ENCODE measurements around the gene ZNF30.
"Not testable (repeated sequence)": the region's sequence is repeated elsewhere in the genome, so short reads cannot be mapped to it uniquely, and the experiment has no call there.

Gene ZNF30

DNA sequence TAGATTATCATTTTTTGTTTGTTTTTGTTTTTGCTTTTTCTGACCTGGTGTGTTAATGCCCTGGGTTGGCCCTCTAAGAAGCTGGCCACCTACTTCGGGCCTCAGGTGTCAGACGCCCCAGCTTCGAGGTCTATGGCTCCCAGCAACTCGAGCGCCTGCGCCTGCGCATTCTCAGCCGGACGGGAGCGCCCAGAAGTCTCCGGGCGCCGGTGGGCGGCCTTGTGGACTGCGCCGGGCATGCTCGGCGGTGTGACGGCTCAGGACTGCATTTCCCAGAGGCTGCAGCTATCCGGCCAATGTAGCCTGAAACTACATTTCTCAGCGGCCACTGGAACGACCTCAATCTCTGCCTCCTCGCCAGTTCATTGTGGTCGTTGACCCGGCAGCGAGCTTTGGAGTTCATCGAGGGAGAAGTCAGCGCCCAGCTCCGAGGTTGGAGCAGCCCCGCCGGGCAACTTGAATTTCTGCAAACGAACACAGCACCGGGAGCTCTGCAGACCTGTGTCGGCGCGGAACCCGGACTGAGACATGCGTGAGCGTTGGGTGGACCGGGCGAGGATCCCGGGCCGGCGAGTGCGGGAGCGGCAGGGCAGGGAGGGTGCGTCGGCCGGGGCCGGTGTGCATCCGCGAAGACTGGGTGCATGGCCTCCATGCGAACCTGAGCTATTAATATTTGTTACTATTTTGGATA lies at the start of gene ZNF30:
ZNF30 (plus strand) TSS at position 219 of the 691 bp plus-strand sequence. CDS start 3,045 bp downstream, outside the sequence.
- peak; percentile 48 for DNase-seq (ENCODE audit: low read depth)

- no peak for DNase-seq (ENCODE audit: low read depth)
Measured at GRCh38 chr19:34879563-34879962, 47.1 kb upstream of the ZNF30 start.

DNA sequence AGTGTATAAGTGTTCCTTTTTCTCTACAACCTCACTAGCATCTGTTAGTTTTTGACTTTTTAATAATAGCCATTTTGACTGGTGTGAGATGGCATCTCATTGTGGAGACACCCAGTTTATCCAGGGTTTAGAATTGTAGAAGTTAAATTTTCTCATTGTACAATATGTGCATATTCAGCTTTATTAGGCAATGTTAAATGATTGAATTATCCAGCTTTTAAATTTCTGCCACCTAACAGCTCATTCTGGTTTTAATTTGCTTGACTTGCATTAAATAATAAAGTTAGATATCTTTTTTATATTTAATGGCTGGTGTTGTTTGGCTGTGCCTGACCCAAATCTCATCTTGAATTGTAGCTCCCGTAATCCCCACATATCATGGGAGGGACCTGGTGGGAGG lies 46.7 kb upstream of the ZNF30 start:
- no peak for DNase-seq (ENCODE audit: low read depth)

DNA sequence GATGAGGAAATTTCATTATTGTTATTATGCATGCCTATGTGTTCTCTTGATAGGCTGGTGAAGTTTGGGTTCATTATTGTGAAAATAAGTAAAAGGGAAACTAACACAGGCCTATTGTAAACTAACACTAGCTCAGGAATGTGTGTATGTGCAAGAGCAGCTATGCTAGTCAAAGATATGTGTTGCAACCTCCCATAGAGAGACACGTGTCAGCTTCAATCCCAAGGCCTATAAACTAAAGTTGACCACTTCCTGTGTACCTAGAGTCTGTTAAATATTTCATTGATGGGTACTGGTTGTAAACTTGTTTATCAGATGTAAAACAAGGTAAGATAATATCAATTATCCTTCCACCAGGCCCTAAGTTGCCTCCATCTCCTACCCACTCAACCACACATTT lies 44.7 kb upstream of the ZNF30 start:
- DNase-seq (ENCODE audit: low read depth) = no peak

DNA sequence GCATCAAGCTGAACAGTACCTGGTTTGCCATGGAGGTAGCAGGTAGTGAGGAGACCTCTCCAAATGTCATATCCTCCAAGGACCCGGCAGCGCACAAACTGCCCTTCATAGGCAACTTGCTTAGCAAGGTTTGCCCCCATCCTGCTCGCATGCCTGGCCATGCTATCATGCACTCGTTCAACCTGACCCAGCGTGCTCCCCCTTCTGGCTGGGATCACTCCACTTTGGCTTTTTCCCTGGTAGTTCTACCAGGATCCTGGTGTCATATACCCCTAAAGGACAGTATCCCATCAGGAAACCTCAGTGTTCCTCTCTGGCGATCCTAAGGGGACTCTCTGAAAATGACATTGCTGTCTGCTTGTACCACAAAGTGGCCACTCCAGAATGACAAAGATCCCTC lies 38.6 kb upstream of the ZNF30 start:
- DNase-seq (ENCODE audit: low read depth) = no peak

- DNase-seq (ENCODE audit: low read depth) = no peak
Measured at GRCh38 chr19:34900245-34900644, 26.5 kb upstream of the ZNF30 start.

GRCh38 chr19:34904664-34905527 lies 21.8 kb upstream of the ZNF30 start:
- DNase-seq (ENCODE audit: low read depth) = no peak

DNA sequence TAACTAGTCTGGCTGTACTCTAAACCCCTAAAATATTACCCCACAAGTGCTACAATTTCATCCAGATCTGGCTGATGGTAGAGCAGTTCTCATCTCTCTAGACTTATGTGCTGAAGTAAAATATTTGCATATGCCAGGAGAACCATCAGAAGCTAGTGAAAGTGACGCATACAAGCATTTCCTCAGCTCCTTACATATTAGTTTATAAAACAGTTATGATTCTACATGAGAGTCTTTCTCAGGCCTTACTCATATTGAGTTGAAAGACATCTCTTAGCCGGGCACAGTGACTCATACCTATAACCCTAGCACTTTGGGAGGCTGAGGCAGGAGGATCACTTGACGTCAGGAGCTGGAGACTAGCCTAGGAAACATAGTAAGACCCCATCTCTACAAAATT lies 15.9 kb upstream of the ZNF30 start:
- DNase-seq (ENCODE audit: low read depth) = no peak

DNA sequence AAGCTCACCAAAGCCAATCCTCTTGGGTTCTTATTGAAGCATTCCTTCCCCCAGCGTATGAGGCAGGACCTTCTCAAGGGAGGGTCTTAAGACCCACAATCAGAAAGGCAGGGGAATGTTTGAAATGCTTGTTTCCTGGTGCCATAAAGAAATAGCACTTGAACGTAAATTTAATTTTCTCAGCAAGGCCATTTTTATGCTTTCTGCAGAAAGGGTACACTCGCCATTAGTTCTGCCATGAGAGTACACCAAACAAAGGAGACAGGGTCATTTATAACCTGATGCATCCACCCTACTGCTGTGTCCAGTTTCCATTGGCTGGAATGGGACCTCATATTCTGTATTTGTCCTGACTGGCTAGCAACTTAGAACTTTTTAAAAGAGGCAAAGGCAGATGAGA lies 9.6 kb upstream of the ZNF30 start:
- not testable (repeated sequence) for DNase-seq (ENCODE audit: low read depth)

DNA sequence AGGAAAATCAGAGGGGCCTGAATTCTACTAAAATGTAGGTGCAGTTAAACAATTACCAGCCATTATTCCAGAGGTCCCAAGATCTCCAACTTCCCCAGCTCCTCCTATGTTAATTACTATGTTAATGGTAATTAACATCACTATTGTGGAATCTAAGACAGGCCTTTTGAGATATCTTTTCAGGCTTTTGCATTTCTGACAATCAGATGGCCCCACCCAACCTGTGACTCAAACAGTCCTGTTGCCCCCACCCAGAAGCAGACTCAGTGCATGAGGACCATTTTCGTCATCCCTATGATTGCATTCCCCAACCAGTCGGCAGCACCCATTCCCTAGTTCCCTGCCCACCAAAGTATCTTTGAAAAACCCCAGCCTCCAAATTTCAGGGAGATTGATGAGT lies 8.5 kb upstream of the ZNF30 start:
- DNase-seq (ENCODE audit: low read depth) = no peak

DNA sequence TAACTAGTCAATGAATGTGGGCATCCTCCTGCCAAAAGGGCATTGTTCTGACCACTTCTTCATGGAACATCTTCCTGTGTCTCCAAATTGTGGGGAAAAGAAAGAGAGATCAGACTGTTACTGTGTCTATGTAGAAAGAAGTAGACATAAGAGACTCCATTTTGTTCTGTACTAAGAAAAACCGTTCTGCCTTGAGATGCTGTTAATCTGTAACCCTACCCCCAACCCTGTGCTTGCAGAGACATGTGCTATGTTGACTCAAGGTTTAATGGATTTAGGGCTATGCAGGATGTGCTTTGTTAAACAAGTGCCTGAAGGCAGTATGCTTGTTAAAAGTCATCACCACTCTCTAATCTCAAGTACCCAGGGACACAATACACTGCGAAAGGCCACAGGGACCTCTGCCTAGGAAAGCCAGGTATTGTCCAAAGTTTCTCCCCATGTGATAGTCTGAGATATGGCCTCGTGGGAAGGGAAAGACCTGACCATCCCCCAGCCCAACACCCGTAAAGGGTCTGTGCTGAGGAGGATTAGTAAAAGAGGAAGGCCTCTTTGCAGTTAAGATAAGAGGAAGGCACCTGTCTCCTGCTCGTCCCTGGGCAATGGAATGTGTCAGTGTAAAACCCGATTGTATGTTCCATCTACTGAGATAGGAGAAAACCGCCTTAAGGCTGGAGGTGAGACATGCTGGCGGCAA lies 6.5 kb upstream of the ZNF30 start:
- DNase-seq (ENCODE audit: low read depth) = not testable (repeated sequence)

- DNase-seq (ENCODE audit: low read depth) = no peak
Measured at GRCh38 chr19:34925278-34925855, 1.3 kb upstream of the ZNF30 start.

DNA sequence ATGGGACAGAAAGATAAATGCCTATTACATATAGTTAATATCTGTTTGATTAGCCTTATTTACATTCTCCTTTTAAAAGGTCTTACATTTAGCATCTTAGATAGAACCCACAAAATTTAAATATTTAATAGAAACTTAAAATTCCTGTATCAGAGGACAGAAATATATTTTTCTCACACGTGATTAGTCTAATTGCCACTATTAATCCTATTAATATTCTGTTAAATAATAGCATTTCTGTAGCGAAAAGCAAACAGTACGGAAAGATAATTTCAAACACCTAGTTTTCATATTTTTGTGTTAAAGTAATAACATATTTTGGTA lies 380 bp upstream of the ZNF30 start:
- DNase-seq (ENCODE audit: low read depth) = no peak

DNA sequence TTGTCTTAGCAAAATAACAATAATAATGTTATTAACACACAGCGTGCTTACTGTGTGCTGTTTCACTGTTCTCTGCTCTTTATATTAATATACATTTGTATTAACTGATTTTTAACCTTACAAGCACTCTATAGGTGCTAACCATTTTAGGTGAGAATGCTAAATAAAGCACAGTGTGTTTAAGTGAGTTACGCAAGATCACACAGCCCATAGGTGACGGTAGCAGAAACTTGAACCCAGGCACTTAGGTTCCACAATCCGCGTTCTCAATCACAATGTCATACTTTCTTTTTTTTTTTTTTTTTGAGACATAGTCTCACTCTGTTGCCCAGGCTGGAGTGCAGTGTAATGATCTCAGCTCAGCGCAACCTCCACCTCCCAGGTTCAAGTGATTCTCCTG lies 5.8 kb downstream of the ZNF30 start:
- DNase-seq (ENCODE audit: low read depth) = no peak

DNA sequence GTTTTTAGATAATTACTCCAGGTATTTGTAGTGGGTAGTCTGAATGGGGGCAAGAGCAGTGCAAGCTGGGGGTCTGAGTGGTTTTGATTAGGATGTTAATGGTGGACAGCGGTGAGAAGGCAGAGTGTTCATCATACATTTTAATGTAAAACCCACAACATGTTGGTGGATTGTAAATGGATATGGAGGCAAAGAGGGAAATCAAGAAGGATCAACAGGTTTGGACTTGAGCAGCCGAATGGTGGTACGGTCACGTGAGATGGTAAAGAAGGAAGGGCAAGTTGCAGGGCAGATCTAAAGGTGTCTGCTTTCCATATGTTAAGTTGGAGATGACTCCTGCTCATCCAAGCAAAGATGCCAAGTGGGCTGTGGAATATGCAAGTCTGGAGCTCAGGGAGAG lies 9.5 kb downstream of the ZNF30 start:
- no peak for DNase-seq (ENCODE audit: low read depth)

GRCh38 chr19:34938886-34939285 lies 12.2 kb downstream of the ZNF30 start:
- DNase-seq (ENCODE audit: low read depth) = no peak

GRCh38 chr19:34943861-34944573 lies 17.3 kb downstream of the ZNF30 start:
- no peak for DNase-seq (ENCODE audit: low read depth)

DNA sequence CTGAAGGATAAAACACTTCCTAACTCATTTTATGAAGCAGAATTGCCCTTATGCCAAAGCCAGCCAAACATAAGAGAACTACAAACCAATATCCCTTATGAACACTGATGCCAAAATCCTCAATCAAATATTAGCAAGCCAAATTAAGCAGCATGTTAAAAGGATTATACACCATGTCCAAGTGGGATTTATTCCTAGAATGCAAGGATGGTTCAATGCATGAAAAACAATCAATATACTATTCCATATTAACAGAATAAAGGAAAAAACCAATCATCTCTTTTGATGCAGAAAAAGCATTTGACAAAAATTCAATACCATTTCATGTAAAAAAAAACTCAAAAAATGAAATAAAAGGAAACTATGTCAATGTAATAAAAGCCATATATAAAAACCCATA lies 26.4 kb downstream of the ZNF30 start:
- no peak for DNase-seq (ENCODE audit: low read depth)

DNA sequence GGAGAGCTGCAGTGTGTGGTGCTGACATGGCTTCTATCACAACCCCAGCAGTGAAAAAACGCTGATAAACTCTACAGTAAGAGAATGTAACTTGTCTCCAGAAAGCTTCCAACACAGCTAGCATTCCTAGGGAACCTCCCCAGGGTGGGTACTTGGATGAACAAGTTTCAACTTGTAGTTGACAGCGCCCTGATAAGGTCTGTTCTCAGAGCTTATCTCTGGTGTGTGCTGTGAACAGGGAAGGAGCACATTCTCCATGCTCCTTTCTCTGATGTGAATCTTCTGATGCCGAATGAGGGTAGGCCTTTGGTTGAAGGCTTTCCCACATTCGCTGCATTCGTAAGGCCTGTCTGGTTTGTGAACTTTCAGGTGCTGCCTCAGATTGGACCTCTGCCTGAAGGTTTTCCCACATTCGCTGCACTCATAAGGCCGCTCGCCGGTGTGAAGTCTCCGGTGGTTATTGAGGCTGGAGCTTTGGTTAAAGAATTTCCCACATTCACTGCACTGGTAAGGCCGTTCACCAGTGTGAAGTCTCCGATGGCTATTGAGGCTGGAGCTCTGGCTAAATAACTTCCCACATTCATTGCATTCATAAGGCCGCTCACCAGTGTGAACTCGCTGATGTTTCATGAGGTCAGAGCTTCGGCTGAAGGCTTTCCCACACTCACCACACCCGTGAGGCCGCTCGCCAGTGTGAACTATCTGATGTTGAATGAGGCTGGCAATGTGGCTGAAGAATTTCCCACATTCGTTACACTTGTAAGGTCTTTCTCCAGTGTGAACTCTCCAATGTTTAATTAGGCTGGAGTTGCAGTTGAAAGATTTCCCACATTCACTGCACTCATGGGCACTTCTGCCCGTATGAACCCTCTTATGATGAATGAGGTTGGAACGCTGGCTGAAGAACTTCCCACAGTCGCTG lies 31.4 kb downstream of the ZNF30 start:
- no peak for DNase-seq (ENCODE audit: low read depth)

GRCh38 chr19:34959021-34959420 lies 32.3 kb downstream of the ZNF30 start:
- DNase-seq (ENCODE audit: low read depth) = no peak
